Stomach (tissue), 9 donors: ENCODE data around the gene SLC22A4. TPM values are rescaled to one million over a fixed set of nuclear protein-coding genes. Genes with fewer than 3 reads are reported as not detected.
A peak's percentile ranks its signal among the peaks of the same experiment; 100 is the strongest.

Experiments used
- DNase-seq, 2 donors: peaks; one replicate each; pipeline versions ENCODE4 v3.0.0 to v3.0.0-alpha.2; 2013 to 2019
- H3K27ac ChIP-seq, 5 donors: fragments of 200-600 bp in 4 of 5; sonication (generic) in 4 of 5; one replicate each; pipeline ENCODE4 v1.5.1; 2013 to 2019; ENCODE audit warnings: mild to moderate bottlenecking in 1 of 5, moderate library complexity in 1 of 5
- H3K27me3 ChIP-seq, 3 donors: fragments of 200-600 bp; sonication (generic); one replicate each; pipeline ENCODE4 v1.5.1; 2017 to 2019; ENCODE audit warnings: mixed run types in 1 of 3
- H3K36me3 ChIP-seq, 4 donors: fragments of 200-600 bp; sonication (generic); 1 replicate in 3 of 4; 2 replicates in 1 of 4; pipeline ENCODE4 v1.5.1; 2016 to 2019
- H3K4me1 ChIP-seq, 4 donors: fragments of 200-600 bp; sonication (generic); one replicate each; pipeline ENCODE4 v1.5.1; 2016 to 2019
- H3K4me3 ChIP-seq, 4 donors: fragments of 200-600 bp; sonication (generic) in 3 of 4; one replicate each; pipeline ENCODE4 v1.5.1; 2016 to 2019; ENCODE audit warnings: mild to moderate bottlenecking in 1 of 4
- H3K9me3 ChIP-seq, 4 donors: fragments of 200-600 bp; sonication (generic); one replicate each; pipeline ENCODE4 v1.5.1; 2016 to 2019
- EP300 ChIP-seq: sonication (generic); formaldehyde crosslinking; IDR thresholded peaks from one replicate; pipeline ENCODE4 v1.6.1; 2017; ENCODE audit warnings: antibody characterized with exemption
- POLR2A ChIP-seq, 4 donors: fragments of 450-650 bp; IDR thresholded peaks; one replicate each; pipeline ENCODE4 v1.6.1; 2016; ENCODE audit warnings: antibody characterized with exemption in 4 of 4, control low read depth in 2 of 4, mild to moderate bottlenecking in 1 of 4, moderate library complexity in 1 of 4
- POLR2AphosphoS5 ChIP-seq, 3 donors: sonication (generic); formaldehyde crosslinking; IDR thresholded peaks; one replicate each; pipeline ENCODE4 v1.6.1; 2016; ENCODE audit warnings: antibody characterized with exemption in 3 of 3
- WGBS, 5 donors: extraction: QIAGEN DNeasy Blood & Tissue Kit in 3 of 5; methylation state at CpG; one replicate each; pipeline versions ENCODE4 v1.1.5 to v1.1.7; 2013 to 2018; 5-methylcytosine and 5-hydroxymethylcytosine counted together
- intact Hi-C: fragments of 100-400 bp; cut with DNase I; formaldehyde crosslinking; loops from one replicate; pipeline ENCODE4 v1.15.1; 2023; ENCODE audit warnings: low total_unique reads
- polyA plus RNA-seq, 3 donors: library from polyadenylated mRNA; stranded (reverse); fragments of 200-250 nt; gene quantifications; one replicate each; pipeline ENCODE4 v1.2.3, GENCODE V29; 2013
- total RNA-seq, 5 donors: library from RNA; depleted of rRNA; stranded (reverse); fragments of >200 nt; gene quantifications; one replicate each; pipeline versions ENCODE4 v1.1.0 to v1.2.3, GENCODE V29; 2014 to 2016
- TF ChIP-seq, protein P1 (sequence below), 7 experiments: fragments of 450-650 bp in 4 of 7; fragments of 200-600 bp in 3 of 7; sonication (generic) in 3 of 7; IDR thresholded peaks; one replicate each; pipeline ENCODE4 v1.5.1; 2016 to 2019; ENCODE audit warnings: antibody characterized with exemption in 7 of 7, control low read depth in 2 of 7, mild to moderate bottlenecking in 1 of 7
- donor health status: healthy with polysubstance abuse.
- donor health status: Bipolar disorder and iron deficiency.
- donor health status: healthy.

Gene SLC22A4
- total and polyA plus RNA-seq, 8 donors, result 0.31 to 24.5 (median 0.53) TPM; not detected in 2

DNA sequence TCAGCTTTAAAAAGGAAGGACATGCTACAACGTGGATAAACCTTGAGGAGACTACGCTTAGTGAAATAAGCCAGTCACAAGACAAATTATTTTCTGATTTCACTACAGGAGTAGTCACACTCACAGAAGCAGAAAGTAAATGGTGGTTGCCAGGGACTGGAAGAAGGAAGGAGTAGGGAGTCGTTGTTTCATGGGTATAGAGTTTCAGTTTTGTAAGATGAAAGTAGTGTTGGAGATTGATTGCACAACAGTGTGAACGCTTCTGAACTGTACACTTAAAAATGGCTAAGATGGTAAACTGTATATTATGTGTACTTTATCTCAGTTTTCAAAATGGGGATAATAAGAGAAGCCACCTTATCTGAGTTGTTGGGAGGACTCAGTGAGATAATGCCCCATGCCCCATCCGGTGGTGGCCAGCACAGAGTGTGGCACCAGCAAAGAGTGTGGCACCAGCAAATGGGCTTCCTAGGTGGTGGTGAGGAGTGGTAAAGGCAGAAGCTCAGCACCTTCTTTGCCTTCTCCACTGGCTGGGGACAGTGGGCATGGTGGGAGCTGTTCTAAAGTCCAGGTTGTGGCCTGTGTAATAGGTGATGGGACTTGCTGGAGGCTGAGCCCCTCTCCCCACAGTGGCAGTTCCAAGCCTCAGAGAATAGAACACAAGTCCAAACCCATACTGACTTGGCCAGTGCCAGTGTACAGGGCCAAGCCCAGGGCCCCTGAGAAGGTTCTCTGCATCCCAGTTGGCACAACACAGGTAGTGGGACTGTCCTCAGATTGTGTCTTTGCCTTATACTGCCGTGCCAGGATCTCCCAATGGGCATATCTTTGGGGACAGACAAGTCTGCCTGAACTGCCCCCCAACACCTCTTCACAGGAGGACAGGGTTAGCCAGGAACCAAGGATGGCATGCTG lies 4.4 kb downstream of the SLC22A4 start:
- H3K27me3 ChIP-seq, result no peaks in the 10 kb centered on the region
- no peak overlapping the region for H3K4me3 ChIP-seq
- WGBS, 5 donors, result 65 to 78% (median 74%) methylated on average over 6 of the region's 6 CpGs
- no peak for DNase-seq
- H3K9me3 ChIP-seq, result no peaks in the 10 kb centered on the region
- intact Hi-C loops, result no loop called here
- TF ChIP-seq POLR2AphosphoS5 (IDR thresholded peaks at IDR 0.05) (no peak), POLR2A (IDR thresholded peaks at IDR 0.05) (no peak), EP300 (no peak)
- TF ChIP-seq, protein P1, sequence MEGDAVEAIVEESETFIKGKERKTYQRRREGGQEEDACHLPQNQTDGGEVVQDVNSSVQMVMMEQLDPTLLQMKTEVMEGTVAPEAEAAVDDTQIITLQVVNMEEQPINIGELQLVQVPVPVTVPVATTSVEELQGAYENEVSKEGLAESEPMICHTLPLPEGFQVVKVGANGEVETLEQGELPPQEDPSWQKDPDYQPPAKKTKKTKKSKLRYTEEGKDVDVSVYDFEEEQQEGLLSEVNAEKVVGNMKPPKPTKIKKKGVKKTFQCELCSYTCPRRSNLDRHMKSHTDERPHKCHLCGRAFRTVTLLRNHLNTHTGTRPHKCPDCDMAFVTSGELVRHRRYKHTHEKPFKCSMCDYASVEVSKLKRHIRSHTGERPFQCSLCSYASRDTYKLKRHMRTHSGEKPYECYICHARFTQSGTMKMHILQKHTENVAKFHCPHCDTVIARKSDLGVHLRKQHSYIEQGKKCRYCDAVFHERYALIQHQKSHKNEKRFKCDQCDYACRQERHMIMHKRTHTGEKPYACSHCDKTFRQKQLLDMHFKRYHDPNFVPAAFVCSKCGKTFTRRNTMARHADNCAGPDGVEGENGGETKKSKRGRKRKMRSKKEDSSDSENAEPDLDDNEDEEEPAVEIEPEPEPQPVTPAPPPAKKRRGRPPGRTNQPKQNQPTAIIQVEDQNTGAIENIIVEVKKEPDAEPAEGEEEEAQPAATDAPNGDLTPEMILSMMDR (IDR thresholded peaks at IDR 0.05), result no peak
- no peaks in the 10 kb centered on the region for H3K36me3 ChIP-seq
- H3K4me1 ChIP-seq, result peaks cover 7 to 42% (median 30%) of the 10 kb centered on the region in 4 donors
- no peak overlapping the region for H3K27ac ChIP-seq

DNA sequence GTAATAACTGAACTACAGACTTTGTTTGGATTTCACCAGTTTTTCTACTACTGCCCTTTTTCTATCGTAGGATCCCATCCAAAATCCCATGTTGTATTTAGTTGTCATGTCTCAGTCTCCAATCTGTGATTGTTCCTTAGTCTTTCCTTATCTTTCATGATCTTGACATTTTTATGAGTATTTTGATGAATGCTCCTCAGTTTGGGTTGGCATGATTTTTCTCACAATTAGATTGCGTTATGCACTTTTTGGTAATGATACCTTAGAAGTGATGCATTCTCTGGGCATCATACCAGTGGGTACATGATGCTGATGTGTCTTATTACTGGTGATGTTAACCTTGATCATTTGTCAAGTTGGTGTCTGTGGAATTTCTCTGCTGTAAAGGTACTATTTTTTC lies 5.7 kb downstream of the SLC22A4 start:
- Histone ChIP-seq H3K9me3 (peaks cover 0 to 4% (median 0%) of the 10 kb centered on the region in 4 donors), H3K36me3 (no peaks in the 10 kb centered on the region), H3K4me1 (peaks cover 1 to 35% (median 19%) of the 10 kb centered on the region in 4 donors), H3K27me3 (no peaks in the 10 kb centered on the region), H3K4me3 (no peak overlapping the region), H3K27ac (no peak overlapping the region)
- TF ChIP-seq, protein P1 (IDR thresholded peaks at IDR 0.05), result no peak
- TF ChIP-seq POLR2AphosphoS5 (IDR thresholded peaks at IDR 0.05), result no peak
- no peak for TF ChIP-seq POLR2A (IDR thresholded peaks at IDR 0.05)
- no peak for TF ChIP-seq EP300
- WGBS, 5 donors, result 77 to 90% (median 85%) methylated on average over 2 of the region's 2 CpGs
- DNase-seq, result no peak
- intact Hi-C loops, result no loop called here

DNA sequence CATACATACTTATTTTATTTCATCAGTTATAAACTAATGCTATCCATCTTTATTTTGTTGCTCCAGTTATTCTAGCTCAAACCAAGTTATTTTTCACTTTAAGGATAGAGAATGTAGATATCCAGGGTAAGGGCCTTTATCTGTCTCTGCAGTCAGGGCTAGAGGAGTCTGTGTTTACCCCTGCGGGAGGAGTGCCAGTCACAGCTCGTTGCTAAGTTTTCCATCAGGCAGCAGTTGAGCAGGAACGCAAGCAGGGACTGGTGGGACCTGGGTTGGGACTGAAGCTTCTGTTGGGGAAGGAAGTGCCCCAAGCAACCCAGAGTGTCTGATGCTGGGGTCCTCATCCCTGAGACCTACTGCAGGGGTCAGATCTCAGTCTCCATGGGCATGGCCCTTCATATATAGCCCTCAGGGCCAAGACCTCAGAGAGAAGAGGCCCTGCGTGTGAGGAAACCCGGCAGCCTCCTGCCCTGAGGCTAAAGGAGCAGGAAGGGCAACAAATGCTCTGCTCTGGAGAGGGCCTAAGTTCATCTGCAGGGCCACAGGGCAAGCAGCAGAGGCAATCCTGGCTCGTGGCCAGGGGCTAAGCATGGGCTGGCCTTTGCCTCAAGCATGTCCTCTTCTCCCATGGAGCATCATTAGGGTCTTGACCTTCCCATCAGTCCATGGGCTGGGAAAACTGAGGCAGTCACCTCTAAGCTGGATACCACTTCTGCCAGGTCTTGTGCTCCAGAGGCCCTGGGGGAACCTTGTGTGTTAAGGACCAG lies 6.6 kb downstream of the SLC22A4 start:
- peak in 1 of 2 donors; percentile 56 for DNase-seq
- Histone ChIP-seq H3K4me3 (no peak overlapping the region), H3K9me3 (peaks cover 0 to 12% (median 4%) of the 10 kb centered on the region in 4 donors), H3K27me3 (no peaks in the 10 kb centered on the region), H3K36me3 (no peaks in the 10 kb centered on the region), H3K27ac (peak overlapping the region in 2 of 5 donors; percentile 9 to 64), H3K4me1 (peaks cover 0 to 26% (median 14%) of the 10 kb centered on the region in 4 donors)
- 42 to 55% (median 50%) methylated on average over 5 to 6 of the region's 6 CpGs for WGBS, 5 donors
- no peak for TF ChIP-seq POLR2AphosphoS5 (IDR thresholded peaks at IDR 0.05)
- no peak for TF ChIP-seq POLR2A (IDR thresholded peaks at IDR 0.05)
- intact Hi-C loops, result no loop called here

DNA sequence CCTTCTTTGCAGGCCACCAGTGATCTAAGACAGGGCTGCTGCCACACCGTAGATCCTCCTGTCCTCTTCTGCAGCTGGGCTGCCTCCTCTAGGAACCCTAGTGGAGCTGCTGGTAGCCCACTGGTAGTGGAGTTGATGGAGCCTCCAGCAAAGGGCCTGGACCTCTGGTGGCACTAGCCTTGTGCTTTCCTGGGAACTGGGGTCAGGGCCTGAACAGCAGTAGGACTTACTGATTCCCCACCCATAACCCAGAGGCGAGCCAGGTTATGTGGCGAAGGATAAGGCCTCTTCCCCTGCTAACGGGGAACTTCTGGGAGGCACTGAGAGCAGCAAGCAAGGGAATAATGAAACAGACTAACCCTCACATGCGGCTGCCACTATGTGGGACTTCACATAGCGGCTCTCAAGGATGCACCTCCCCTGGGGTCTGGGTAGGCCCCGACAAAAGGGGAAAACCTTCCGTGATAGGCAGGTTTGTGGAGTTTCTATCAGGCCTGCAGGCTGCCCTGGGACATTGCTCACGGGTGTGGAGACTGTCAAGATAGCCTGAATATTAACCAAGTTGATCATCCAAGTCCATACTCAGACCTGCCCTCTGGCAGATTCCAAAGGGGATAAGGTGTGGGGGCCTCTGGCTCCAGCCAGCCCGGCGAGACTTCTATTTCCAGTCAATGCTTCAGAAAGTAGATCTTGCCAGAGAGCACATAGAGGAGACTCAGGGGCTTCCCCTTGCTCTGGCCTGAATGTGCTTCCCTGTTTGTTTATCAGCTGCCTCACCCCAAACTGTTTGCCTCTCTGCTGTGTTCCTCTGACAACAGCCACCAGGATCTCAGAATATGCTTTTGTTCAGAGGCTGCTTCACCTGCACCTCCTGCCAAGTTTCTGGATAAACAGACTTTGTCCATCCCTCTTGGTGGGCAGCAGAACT lies 7.4 kb downstream of the SLC22A4 start:
- no peaks in the 10 kb centered on the region for H3K27me3 ChIP-seq
- H3K27ac ChIP-seq, result peak overlapping the region in 2 of 5 donors; percentile 45 to 64
- intact Hi-C loops, result no loop called here
- peak in 1 of 3 donors; percentile 42 for TF ChIP-seq POLR2AphosphoS5 (IDR thresholded peaks at IDR 0.05)
- TF ChIP-seq, protein P1 (IDR thresholded peaks at IDR 0.05), result no peak
- TF ChIP-seq POLR2A (IDR thresholded peaks at IDR 0.05), result no peak
- DNase-seq, result peak; percentile 46 to 62
- peaks cover 0 to 13% (median 5%) of the 10 kb centered on the region in 4 donors for H3K9me3 ChIP-seq
- H3K4me1 ChIP-seq, result peaks cover 0 to 25% (median 14%) of the 10 kb centered on the region in 4 donors
- WGBS, 5 donors, result 62 to 75% (median 68%) methylated on average over 11 of the region's 11 CpGs
- no peaks in the 10 kb centered on the region for H3K36me3 ChIP-seq
- no peak overlapping the region for H3K4me3 ChIP-seq
